Breast epithelium (tissue), 3 donors: ENCODE measurements around the gene RPRD2.

Source experiments
- POLR2A ChIP-seq: fragments of 450-650 bp; IDR thresholded peaks from one replicate; pipeline ENCODE4 v1.6.1; 2016; ENCODE audit warnings: antibody characterized with exemption, mild to moderate bottlenecking, moderate library complexity
- POLR2AphosphoS5 ChIP-seq, 3 donors: sonication (generic); formaldehyde crosslinking; IDR thresholded peaks; one replicate each; pipeline ENCODE4 v1.6.1; 2017; ENCODE audit warnings: antibody characterized with exemption in 3 of 3
- TF ChIP-seq, protein P1 (sequence below), 3 donors: fragments of 450-650 bp; IDR thresholded peaks; one replicate each; pipeline ENCODE4 v1.5.1; 2016 to 2017; ENCODE audit warnings: antibody characterized with exemption in 3 of 3, mild to moderate bottlenecking in 3 of 3, moderate library complexity in 3 of 3

DNA sequence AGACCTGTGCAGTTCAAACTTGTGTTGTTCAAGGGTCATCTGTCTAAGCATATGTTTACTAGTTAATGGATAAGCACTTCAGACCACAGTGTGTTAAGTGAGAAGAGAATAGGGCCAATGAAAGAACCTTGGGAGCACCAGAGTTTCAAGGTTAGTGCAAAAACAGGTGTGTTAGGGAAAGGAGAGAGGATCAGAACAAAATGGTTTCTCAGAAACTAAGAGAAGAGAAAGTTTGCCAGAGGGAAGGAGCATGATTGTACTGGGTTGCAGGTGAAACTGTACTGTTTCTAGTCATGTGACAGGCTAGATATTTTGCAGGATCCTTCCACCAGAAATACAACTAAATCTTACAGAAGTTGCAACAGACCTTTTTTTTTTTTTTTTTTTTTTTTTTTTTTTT is 23.3 kb downstream of the RPRD2 start:
- TF ChIP-seq, protein P1, sequence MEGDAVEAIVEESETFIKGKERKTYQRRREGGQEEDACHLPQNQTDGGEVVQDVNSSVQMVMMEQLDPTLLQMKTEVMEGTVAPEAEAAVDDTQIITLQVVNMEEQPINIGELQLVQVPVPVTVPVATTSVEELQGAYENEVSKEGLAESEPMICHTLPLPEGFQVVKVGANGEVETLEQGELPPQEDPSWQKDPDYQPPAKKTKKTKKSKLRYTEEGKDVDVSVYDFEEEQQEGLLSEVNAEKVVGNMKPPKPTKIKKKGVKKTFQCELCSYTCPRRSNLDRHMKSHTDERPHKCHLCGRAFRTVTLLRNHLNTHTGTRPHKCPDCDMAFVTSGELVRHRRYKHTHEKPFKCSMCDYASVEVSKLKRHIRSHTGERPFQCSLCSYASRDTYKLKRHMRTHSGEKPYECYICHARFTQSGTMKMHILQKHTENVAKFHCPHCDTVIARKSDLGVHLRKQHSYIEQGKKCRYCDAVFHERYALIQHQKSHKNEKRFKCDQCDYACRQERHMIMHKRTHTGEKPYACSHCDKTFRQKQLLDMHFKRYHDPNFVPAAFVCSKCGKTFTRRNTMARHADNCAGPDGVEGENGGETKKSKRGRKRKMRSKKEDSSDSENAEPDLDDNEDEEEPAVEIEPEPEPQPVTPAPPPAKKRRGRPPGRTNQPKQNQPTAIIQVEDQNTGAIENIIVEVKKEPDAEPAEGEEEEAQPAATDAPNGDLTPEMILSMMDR (IDR thresholded peaks at IDR 0.05) = no peak
- TF ChIP-seq POLR2A (no peak), POLR2AphosphoS5 (IDR thresholded peaks at IDR 0.05) (no peak)
